Kidney glomerular epithelial cell (primary cell): ENCODE results near the gene SLC7A4.
"Not testable (repeated sequence)": the region's sequence is repeated elsewhere in the genome, so short reads cannot be mapped to it uniquely, and the experiment has no call there.

ENCODE experiments used
- DNase-seq: peaks from one replicate; lab custom pipeline; 2025; lab: John Stamatoyannopoulos, UW

Gene SLC7A4, protein sequence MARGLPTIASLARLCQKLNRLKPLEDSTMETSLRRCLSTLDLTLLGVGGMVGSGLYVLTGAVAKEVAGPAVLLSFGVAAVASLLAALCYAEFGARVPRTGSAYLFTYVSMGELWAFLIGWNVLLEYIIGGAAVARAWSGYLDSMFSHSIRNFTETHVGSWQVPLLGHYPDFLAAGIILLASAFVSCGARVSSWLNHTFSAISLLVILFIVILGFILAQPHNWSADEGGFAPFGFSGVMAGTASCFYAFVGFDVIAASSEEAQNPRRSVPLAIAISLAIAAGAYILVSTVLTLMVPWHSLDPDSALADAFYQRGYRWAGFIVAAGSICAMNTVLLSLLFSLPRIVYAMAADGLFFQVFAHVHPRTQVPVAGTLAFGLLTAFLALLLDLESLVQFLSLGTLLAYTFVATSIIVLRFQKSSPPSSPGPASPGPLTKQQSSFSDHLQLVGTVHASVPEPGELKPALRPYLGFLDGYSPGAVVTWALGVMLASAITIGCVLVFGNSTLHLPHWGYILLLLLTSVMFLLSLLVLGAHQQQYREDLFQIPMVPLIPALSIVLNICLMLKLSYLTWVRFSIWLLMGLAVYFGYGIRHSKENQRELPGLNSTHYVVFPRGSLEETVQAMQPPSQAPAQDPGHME

DNA sequence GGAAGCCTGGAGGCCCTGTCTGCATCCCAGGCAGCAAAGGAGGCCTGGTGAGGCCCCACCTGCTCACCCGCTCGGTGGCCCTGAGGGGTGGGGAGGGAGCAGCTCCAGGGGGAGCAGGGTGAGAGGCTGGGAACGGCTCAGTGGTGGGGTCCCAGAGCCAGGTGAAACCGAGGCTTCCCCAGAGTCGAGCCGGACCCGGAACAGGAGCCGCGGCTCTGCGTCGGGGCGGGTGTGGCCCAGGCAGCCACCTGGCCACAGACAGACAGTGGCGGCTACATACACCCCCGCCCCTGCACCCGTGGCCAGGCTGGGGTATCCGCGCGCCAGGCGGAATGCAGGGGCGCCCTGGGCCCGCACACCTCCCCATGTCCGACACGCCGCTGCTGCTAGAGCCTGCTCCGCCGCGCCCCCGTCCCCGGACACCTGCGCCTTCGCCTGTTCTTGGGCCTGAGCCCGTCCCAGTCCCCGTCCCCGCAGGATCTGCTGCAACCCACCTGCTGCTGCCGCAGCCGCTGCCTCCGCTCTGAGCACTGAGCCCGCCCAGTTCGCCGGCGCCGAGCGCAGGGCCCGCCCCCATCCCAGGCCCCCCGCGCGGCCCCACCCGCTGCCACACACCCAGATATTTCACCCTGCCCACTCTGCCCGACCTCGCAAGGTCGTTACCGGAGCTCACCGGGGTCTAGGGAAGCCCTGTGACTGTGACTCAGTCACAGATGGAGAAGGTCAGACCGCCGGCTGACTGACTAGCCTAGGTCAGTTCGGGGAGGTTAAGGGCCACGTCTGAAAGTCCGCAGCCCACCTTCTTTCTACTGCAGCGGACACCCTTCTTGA lies at the start of gene SLC7A4:
SLC7A4 (minus strand) TSS at position 525 of the 831 bp plus-strand sequence. CDS start 749 bp downstream, outside the sequence.
- DNase-seq, result no peak

DNA sequence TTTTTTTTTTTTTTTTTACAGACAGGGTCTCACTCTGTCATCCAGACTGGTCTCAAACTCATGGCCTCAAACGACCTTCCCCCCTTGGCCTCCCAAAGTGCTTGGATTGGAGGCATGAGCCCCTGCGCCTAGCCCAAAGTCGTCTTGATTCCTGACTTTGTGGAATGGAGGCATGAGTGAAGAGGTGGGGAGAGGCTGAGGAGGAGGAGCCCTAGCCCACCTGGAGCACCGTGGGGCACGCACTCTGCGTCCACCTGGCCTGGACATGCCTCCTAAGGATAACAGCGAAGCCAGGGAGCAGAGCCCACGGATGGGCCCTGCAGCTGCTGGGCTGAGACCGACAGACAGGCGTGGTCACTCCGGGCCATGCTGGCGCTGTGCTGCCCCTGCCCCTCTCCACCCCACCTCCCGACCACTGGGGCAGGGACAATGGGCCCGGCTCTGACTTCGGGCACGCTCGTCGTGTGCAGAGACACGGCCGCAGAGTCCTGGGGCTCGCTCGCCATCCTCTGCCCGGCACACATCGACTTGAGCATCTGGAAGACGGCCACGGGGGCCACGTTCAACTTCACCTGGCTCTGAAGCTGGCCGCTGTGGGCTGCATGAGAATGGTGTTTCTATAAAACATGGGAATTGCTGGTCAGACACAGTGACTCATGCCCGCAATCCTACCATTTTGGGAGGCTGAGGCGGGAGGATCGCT lies 48.2 kb upstream of the SLC7A4 start:
- no peak for DNase-seq

DNA sequence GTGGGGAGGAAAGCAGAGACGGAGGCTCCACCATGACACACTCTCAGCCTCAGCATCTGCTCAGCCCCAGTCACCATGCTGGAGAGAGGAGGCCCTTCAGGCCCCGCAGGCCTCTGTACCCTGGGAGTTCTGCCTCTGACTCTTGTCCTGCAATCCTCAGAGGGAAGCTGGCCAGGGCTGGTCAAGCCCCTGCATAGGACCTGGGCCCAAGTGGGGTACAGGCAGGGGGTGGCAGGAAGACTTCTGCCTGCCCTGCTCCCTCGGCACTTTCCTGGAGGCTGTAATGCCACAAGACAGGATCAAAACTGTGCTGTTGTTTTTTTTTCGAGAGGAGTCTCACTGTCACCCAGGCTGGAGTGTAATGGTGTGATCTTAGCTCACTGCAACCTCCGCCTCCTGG lies 47.1 kb upstream of the SLC7A4 start:
- DNase-seq, result no peak

DNA sequence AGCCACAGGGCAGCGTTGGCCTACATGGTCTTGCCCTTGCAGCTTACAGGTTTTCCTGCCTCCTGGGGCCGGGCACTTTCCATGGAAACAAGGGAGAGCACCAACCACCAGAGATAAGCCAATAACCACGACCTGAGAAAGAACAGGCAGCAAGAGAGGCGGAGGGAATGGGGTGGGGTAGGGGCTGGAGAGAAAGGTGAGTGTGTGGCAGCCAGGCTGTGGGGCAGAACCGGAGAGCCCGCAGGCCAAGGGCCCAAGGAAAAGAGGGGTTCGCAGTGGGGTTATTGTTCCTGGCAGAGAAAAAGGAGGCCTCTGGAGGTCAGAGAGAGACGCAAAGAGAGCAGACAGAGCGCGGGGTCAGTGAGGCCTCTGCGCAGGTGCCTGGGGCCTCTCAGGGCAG lies 46.6 kb upstream of the SLC7A4 start:
- DNase-seq, result no peak

DNA sequence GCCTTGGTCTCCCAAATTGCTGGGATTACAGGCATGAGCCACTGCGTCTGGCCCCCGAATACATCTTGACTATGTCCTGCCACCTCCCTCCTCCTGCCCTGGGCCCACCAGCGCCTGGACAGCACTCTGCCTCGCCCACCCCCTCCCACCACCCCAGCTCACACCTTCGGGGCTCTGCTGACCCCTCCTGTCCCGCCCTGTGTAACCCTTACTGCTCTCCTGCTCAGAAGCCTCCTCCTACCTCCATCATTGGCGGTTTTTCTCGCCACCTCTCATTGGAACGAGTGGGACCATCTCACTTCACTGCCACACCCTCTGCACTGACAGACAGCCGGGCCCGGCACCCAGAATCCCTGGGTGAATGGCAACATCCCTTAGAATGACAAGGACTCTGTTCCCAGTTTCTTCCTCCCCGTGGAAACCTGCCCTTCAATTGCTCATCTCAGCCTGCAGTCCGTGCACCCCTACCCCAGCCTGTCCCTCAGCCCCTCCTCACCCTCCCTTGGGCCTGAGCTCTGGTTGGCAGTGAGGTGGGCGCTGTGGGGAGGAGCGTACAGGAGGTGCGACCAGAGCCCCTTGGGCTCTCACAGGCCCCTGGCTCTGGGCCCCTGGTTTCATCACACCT lies 45.6 kb upstream of the SLC7A4 start:
- DNase-seq, result no peak

DNA sequence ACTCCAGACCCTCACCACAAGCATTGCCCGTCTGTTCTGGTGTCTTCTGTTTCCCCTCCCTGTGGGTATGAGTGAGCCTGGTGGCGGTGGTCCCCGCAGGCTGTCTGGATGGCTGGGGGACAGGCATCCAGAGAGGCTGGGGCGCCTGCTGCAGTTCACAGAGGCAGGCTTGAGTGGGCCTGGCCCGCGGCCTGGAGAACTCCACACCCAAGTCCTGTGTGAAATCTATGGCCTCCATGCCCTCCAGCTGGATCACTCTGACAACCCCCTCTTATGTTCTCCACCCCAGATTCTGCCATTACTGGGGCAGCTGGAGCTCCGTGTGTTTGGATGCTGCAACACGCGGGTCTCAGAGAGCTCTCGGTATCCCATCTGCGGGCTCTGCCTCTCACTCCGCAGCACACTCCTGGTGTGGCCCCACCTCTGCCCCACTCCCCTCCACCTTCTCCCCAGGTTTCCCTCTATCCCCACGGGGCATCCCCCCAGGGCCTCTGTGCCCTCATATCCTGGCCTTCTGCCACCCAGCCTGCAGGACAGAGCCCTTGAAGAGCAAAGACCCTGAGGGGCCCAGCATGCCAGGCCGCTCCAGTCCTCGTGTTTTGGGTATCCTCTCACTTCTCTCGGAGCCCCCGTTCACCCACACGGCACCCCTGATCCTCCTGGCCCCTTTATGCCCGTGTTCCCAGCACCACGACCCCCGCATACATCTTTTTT lies 44.7 kb upstream of the SLC7A4 start:
- DNase-seq, result no peak

DNA sequence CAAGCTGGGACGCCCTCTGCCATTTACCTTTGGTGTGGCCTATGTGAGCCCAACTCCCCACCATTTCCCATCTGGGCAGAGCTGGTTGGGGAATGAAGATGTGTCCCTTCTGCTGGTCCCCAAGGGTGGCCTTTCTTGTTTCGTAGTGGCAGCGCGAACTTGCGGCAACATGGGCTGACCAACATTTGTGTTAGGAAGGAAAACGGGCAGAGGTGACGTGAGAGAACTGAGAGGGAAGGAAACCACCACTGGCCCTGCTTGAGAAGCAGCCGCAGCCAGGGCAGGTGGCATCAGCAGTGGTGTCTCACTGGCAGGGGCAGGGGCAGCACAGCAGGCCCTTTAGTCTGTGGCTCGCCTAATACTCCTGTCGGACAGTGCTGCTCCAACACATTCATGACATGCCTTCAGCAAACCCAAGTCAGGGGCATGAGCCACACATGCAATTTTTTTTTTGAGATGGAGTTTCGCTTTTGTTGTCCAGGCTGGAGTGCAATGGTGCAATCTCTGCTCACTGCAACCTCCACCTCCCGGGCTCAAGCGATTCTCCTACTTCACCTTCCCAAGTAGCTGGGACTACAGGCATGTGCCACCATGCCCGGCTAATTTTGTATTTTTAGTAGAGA lies 43.3 kb upstream of the SLC7A4 start:
- no peak for DNase-seq

DNA sequence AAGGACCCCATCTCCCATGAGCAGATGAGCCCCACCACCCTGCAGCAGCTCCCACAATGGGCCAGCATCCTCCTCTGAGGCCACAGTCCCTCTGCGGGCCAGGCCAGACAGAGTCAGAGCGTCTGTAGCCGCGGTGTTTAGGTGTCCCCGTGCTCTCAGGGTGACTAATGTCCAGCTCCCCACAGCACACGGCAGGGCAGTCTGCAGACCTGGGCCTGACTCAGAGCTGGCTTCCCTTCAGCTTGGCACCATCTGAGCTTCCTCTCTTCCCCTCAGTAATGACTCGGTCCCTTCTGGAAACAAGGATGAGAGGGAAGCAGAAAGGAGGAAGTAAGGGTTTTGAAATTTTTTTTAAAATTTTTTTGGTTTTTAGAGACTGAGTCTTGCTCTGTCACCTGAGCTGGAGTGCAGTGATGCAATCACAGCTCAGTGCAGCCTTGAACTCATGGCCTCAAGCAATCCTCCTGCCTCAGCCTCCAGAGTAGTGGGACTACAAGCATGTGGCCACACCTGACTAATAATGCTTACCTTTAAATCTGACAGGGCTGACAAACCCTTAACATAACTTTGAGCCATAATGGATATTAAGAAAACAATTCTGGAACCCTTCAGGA lies 41.8 kb upstream of the SLC7A4 start:
- DNase-seq, result peak; percentile 32

DNA sequence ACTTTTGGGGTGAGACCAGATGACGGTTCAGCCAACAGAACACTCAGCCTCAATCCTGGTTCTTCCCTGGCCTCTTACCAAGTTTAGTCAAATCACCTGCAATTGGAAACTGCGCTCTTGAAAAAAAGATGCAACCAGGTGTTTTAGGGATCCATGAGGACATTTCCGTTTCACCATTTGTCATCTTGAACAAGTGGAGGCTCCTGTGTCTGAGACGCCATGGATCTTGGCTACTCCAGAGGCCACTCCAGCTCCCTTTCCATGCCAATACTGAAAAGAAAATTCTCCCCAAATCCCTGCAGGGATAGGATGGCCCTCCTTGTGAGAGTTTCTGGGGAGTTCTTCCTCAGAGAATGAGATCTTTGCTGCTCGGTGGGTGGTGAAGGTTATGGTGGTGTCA lies 41.1 kb upstream of the SLC7A4 start:
- no peak for DNase-seq

DNA sequence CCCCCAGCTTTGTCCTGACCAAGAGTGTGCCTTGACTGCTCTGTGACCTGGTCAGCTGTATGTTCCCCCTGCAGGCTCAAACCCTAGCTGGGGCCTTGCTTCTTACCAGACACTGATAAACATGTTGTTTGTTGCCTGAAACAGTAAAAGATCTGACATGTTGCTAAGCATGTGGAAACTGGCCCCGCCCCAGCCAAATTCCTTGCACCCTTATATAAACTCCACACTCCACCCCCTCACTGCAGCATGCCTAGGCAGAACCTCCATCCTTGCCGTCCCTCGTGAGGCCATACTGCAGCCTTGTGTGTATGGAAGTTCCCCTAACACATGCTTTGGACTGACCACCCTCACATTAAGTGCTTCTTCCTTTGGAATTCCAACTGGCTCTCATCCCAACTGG lies 40.7 kb upstream of the SLC7A4 start:
- no peak for DNase-seq

DNA sequence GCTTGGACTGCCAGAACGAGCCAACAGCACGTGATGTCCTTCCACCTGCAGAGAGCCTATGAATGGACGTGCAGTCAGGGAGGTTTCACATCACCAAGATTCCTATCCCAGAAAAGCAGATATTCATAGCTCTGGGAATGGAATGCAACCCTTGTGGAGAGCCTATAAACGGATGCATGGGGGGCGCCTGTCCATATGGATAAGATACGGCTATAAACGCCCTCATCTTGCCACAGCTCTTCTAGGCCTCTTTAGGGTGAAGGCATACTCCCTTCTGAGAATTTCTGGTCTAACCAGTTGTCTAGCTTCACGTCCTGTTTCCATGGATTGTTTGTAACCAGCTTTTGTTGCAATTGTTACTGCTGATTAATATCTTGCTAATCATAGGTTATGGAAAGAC lies 39.4 kb upstream of the SLC7A4 start:
- DNase-seq, result not testable (repeated sequence)

DNA sequence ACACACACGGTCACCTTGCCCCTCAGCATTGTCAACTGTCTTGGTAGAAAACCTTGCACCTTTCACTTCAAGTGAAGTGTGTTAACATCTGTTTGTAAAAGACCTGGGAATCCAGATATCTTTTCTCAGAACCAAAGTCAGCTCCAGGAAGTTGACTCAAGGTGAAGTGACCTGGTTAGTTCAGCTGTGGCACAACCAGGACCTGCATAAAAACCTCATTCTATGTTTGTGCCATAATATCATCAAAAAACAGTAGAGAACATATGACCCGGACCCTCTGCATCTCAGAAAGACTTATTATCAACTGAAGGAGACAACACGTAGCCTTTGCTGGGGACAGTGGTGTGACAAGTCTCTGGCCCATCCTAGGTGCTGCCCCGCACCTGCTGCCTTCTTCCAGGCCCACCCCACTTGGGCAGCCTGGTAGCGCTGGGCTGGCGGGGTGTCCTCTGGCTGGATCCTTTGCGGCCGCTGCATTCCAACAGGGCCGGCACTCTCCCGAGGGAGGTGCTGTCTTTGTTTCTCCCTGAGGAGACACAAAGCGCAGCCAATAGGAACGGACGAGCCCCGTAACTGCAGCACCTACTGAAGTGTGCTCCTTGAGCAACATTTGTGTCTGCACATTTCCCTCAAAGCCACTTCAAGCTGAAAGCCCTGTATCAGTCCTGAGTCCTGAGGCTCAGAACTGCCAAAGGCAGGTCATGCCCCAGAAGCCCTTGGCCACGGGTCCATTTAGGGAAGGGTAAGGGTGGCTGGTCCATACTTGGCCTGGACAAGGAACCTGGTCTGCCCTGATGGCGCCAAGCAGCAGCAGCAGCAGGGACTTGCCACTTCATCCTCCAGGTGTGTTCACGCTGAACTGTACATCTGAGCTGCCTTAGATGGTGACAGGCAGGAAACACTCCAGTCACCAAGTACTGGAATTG lies 38.6 kb upstream of the SLC7A4 start:
- no peak for DNase-seq

DNA sequence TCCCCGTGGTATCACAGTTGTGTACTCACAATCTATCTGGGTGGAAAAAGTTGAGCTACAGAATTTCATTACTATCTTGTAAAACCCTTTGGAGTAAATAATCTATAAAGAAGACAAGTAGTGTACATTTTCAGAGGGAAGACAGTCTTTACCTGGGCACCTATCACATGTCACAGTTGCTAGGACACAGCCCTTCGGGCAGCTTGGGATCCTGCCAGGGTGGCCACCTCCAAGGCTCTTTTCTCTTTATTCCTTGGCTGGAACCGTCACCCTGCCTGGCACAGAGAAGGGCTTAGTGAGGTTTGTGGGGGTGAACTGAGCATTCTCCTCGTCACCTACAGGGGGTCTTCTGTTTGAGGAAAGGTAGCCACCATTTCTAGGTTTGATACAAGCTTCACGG lies 37.0 kb upstream of the SLC7A4 start:
- no peak for DNase-seq

DNA sequence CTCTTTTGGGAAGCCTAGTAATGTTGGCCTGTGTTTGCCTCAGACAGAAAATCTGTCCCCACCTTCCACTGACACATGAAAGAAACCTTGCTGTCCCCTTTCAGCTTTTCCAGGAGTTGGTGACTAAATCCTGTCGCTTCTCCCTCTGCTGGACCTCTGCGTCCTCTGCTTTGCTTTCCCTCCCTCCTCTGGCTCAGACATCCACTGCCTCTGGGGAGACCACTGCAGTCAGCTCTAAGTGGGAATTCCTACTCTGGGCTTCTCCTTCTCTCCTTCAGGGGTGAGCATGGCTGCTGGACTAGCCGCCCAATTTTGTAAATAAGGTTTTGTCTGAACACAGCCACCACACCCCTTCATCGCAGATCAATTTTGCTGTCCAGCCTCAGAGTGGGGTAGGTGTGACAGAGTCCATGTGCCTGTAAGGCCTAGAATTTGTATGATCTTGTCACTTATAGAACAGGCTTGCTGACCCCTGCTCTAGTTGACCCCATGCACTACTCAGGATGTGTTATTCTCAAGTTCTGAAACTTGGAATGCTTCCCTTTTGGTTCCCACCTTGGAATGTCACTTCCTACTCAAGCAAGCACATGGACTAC lies 36.4 kb upstream of the SLC7A4 start:
- DNase-seq, result no peak

DNA sequence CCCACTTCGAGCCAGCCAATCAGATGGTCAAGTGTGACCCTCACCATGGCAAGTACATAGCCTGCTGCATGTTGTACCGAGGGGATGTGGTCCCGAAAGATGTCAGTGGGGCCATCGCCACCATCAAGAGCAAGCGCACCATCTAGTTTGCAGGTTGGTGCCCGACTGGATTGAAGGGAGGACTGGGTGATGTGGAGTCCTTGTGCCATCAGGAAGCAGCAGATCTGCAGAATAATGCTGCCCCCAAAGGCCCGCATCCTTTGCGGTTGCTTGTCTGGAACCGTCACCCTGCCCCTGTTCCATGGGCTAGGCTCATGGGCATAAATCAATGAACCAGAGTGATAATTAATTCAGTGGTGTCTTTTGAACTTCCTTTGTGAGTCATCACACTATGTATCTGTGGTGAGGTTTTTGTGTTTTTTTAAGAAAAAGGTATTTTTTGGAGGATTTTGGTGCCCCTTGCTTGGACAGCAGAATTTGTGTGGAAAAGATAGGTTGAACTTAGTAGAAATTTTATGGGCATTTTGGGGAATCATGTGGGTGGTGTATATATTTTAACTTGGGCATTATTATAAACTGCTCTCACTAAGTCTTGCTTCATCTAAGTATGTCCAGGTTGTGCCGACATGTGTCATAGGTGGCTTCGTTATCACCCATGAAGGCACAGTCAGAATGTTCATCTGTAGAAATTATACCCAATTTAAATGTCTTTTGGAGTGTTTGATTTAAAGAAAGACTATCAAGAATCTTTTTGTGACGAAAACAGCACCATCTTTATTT lies 35.7 kb upstream of the SLC7A4 start:
- no peak for DNase-seq

DNA sequence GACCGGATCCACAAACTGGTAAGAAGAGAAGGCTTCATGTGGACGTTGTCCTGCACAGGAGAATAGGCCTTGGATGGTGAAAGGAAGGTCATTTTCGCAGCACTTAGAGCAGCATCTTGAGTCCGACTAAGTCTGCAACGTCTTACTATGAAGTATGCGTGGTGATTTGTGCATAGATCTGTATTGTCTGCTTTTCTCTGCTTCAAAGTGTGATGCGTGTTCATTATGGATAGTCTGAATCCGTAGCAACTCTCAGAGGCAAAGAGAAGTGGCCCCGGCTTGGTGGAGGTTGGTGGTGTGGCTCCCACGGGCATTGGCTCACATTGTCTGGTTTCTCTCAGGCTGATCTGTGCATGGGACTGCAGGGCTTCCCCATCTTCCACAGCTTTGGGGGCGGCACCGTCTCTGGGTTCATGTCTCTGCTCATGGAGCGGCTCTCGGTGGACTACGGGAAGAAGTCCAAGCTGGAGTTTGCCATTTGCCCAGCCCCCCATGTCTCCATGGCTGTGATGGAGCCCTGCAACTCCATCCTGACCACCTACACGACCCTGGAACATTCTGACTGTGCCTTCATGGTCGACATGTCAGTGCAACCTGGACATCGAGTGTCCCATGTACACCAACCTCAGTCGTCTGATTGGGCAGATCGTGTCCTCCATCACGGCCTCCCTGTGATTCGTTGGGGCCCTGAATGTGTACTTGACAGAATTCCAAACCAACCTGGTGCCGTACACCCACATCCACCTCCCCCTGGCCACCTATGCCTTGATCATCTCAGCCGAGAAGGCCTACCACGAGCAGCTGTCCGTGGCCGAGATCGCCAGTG lies 34.9 kb upstream of the SLC7A4 start:
- no peak for DNase-seq
